Breast epithelium (tissue), 3 donors: ENCODE measurements around the gene TFDP3.

Source experiments
- POLR2A ChIP-seq: fragments of 450-650 bp; IDR thresholded peaks from one replicate; pipeline ENCODE4 v1.6.1; 2016; ENCODE audit warnings: antibody characterized with exemption, mild to moderate bottlenecking, moderate library complexity
- POLR2AphosphoS5 ChIP-seq, 3 donors: sonication (generic); formaldehyde crosslinking; IDR thresholded peaks; one replicate each; pipeline ENCODE4 v1.6.1; 2017; ENCODE audit warnings: antibody characterized with exemption in 3 of 3
- TF ChIP-seq, protein P1 (sequence below), 3 donors: fragments of 450-650 bp; IDR thresholded peaks; one replicate each; pipeline ENCODE4 v1.5.1; 2016 to 2017; ENCODE audit warnings: antibody characterized with exemption in 3 of 3, mild to moderate bottlenecking in 3 of 3, moderate library complexity in 3 of 3

GRCh38 chrX:133265331-133265730, 47.2 kb upstream of the TFDP3 start:
- TF ChIP-seq, protein P1, sequence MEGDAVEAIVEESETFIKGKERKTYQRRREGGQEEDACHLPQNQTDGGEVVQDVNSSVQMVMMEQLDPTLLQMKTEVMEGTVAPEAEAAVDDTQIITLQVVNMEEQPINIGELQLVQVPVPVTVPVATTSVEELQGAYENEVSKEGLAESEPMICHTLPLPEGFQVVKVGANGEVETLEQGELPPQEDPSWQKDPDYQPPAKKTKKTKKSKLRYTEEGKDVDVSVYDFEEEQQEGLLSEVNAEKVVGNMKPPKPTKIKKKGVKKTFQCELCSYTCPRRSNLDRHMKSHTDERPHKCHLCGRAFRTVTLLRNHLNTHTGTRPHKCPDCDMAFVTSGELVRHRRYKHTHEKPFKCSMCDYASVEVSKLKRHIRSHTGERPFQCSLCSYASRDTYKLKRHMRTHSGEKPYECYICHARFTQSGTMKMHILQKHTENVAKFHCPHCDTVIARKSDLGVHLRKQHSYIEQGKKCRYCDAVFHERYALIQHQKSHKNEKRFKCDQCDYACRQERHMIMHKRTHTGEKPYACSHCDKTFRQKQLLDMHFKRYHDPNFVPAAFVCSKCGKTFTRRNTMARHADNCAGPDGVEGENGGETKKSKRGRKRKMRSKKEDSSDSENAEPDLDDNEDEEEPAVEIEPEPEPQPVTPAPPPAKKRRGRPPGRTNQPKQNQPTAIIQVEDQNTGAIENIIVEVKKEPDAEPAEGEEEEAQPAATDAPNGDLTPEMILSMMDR (IDR thresholded peaks at IDR 0.05): no peak
- TF ChIP-seq POLR2AphosphoS5 (IDR thresholded peaks at IDR 0.05) (no peak), POLR2A (no peak)
